ENCODE results near the gene REN.

The REN gene

GRCh38 chr1:204204944-204205343 lies 38.8 kb upstream of the REN start:
- FAIRE-seq = no peak
- DNase-seq (ENCODE audit: insufficient read length, low spot score) = no peak
- TF ChIP-seq, protein P1, sequence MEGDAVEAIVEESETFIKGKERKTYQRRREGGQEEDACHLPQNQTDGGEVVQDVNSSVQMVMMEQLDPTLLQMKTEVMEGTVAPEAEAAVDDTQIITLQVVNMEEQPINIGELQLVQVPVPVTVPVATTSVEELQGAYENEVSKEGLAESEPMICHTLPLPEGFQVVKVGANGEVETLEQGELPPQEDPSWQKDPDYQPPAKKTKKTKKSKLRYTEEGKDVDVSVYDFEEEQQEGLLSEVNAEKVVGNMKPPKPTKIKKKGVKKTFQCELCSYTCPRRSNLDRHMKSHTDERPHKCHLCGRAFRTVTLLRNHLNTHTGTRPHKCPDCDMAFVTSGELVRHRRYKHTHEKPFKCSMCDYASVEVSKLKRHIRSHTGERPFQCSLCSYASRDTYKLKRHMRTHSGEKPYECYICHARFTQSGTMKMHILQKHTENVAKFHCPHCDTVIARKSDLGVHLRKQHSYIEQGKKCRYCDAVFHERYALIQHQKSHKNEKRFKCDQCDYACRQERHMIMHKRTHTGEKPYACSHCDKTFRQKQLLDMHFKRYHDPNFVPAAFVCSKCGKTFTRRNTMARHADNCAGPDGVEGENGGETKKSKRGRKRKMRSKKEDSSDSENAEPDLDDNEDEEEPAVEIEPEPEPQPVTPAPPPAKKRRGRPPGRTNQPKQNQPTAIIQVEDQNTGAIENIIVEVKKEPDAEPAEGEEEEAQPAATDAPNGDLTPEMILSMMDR (IDR thresholded peaks at IDR 0.05; ENCODE audit: insufficient read depth, missing control alignments) = no peak

- no peak for FAIRE-seq
- TF ChIP-seq, protein P1 (IDR thresholded peaks at IDR 0.05; ENCODE audit: insufficient read depth, missing control alignments) = no peak
- no peak for DNase-seq (ENCODE audit: insufficient read length, low spot score)
Measured at GRCh38 chr1:204203206-204203767, 37.1 kb upstream of the REN start.

DNA sequence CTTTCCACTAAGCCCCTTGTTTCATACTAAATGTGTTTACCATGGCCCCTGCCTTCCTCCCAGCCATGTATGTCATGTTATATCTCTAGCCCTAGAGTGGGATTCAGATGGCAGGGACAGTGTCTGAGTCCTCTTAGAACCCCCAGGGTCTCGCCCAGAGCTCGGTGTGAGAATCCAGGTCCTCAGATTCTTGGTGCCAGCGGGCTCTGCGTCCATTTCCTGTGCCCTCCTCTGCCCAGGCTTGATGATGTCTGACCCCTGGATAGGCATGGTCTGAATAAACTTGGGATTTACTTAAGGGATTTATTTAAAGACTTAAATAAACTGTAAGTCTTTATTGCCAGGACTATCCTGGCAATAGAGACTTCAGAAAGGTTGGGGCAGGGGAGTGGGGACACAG lies 36.3 kb upstream of the REN start:
- TF ChIP-seq, protein P1 (IDR thresholded peaks at IDR 0.05; ENCODE audit: insufficient read depth, missing control alignments) = no peak
- no peak for DNase-seq (ENCODE audit: insufficient read length, low spot score)
- FAIRE-seq = no peak

DNA sequence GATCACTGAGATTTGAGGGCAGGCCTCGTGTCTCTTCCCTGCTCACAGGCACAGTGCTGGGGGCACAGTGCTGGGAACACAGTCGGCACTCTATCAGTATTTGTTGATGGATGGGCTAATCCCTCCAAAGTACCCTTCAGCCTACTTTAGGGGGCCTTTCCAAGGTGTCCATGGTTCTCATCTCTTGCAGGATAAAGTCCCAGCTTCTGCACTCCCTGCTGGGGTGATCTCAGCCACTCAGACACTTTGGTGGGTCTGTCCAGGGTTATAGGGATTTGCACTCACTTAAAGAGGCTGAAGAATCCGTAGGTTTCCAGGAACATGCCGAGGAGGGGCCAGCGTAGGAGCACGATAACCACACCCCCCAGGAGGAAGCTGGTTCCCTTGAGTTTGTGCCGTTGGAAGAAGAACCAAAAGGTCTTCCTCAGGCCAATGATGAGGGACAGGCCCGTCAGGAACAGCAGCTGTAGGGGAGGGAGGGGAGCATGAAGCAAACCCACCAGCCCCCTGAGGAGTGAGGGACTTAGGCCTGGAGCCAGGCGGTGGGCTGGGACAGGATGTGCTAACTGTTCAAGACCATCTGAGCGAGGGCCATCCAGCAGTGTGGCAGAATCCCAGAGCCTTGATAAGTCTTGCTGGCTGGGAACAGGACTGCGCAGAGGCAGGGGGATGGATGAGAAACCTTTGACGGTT lies 35.4 kb upstream of the REN start:
- FAIRE-seq (no peak), DNase-seq (ENCODE audit: insufficient read length, low spot score) (no peak)
- TF ChIP-seq, protein P1 (IDR thresholded peaks at IDR 0.05; ENCODE audit: insufficient read depth, missing control alignments) = no peak

DNA sequence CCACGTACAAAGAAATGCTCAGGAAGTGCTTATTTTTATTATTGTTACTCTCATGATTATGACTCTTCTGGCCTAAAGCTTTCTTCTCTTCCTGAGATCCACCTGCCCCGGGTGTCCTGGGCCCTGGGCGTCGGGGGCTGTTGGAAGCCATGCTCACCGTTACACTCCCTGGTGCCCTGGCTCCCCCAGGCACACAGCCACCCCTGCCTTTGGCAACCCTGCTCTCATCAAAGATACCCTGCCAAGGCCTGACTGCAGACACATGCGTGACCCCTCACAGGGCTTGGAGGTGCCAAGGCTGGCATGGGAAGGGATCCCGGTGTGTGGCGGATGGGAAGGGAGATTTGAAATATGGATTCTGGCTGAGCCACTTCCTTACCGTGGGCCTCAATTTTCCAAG lies 33.4 kb upstream of the REN start:
- TF ChIP-seq, protein P1 (IDR thresholded peaks at IDR 0.05; ENCODE audit: insufficient read depth, missing control alignments) = no peak
- DNase-seq (ENCODE audit: insufficient read length, low spot score) = no peak
- no peak for FAIRE-seq

- FAIRE-seq (no peak), DNase-seq (ENCODE audit: insufficient read length, low spot score) (no peak)
- TF ChIP-seq, protein P1 (IDR thresholded peaks at IDR 0.05; ENCODE audit: insufficient read depth, missing control alignments) = peak; percentile 12
Measured at GRCh38 chr1:204198348-204199340, 32.5 kb upstream of the REN start.
